Ovary (tissue), 3 donors: ENCODE data around the gene TESK2.

Experiments
- CTCF ChIP-seq, 3 donors: fragments of 450-650 bp in 2 of 3; fragments of 200-600 bp in 1 of 3; IDR thresholded peaks; one replicate each; pipeline versions ENCODE4 v1.5.1 to v1.8.0; 2016 to 2022; ENCODE audit warnings: antibody characterized with exemption in 3 of 3, mild to moderate bottlenecking in 1 of 3
- EP300 ChIP-seq: sonication (generic); formaldehyde crosslinking; IDR thresholded peaks from one replicate; pipeline ENCODE4 v1.6.1; 2017; ENCODE audit warnings: antibody characterized with exemption
- POLR2A ChIP-seq: fragments of 450-650 bp; IDR thresholded peaks from one replicate; pipeline ENCODE4 v1.6.1; 2017; ENCODE audit warnings: antibody characterized with exemption, mild to moderate bottlenecking, moderate library complexity
- donor health status: DM: no; HTN: no; CAD: no.

- TF ChIP-seq CTCF (IDR thresholded peaks at IDR 0.05) (no peak), POLR2A (no peak), EP300 (no peak)
Observed at GRCh38 chr1:45397285-45397684, 93.7 kb downstream of the TESK2 start.
